GM10847 (cell line): ENCODE results near the gene DAAM2.

Experiments
- POLR2A ChIP-seq: IDR thresholded peaks from 2 replicates; pipeline ENCODE4 v1.6.1; 2011; ENCODE audit not compliant: insufficient read length; ENCODE audit errors: extremely low read depth

Gene DAAM2

GRCh38 chr6:39948199-39948791 lies 156.1 kb downstream of the DAAM2 start:
- no peak for TF ChIP-seq POLR2A

- TF ChIP-seq POLR2A = no peak
Observed at GRCh38 chr6:39950125-39950720, 158.0 kb downstream of the DAAM2 start.

- TF ChIP-seq POLR2A = no peak
Observed at GRCh38 chr6:39951191-39951590, 159.0 kb downstream of the DAAM2 start.

- no peak for TF ChIP-seq POLR2A
Observed at GRCh38 chr6:39951716-39952115, 159.5 kb downstream of the DAAM2 start.

- TF ChIP-seq POLR2A = no peak
Observed at GRCh38 chr6:39952167-39952566, 160.0 kb downstream of the DAAM2 start.

- TF ChIP-seq POLR2A = no peak
Observed at GRCh38 chr6:39953076-39953618, 161.0 kb downstream of the DAAM2 start.
